GM21367 (cell line): Measurements from ENCODE around the gene PI16.
"Not testable (repeated sequence)": the region's sequence is repeated elsewhere in the genome, so short reads cannot be mapped to it uniquely, and the experiment has no call there.

Experiments
- ATAC-seq: cut with Tn5 transposase; IDR thresholded peaks from one replicate; pipeline ENCODE4 v1.9.1; 2021; ENCODE audit not compliant: unreplicated experiment

PI16 gene

GRCh38 chr6:36928547-36928918, 26.0 kb upstream of the PI16 start:
- no peak for ATAC-seq

- ATAC-seq, result no peak
These were observed 25.4 kb upstream of the PI16 start for GRCh38 chr6:36929152-36929551.

DNA sequence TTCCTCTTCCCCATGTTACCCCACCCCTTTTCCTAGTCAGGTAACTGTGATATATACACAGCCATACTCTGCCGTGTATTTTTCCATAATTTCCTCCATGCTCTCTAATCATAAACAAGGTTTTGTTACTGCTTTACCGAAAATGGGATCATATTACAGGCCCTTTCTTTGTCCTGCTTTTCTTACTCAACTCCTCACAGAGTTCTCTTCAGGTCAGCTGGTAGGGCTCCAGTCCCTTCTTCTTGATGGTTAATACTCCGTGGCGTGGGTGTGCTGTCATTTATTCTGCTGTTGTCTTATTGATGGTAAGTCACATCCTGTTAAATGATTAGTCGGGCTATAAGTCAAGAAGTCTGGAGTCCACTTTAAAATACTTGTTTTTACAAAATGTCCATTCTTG, 24.9 kb upstream of the PI16 start:
- ATAC-seq, result no peak

DNA sequence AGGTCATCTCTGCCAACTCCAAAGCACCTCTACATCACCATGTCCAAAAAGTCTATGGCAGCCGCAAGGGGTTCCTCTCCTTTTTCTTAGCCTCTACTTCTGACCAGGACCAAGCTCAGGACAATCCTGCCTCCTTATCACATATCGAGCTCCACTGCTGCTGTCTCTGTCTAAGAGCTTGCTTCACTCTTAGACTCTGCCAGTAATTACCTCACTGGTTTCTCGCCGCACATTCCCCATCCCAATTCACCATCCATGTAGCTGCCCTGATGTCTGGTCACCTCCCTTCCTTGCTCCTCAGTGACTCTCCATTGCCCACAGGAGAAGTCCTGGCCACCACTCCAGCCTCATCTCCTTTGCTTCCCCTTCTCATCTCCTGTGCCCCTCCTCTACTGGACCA, 24.1 kb upstream of the PI16 start:
- ATAC-seq, result no peak

DNA sequence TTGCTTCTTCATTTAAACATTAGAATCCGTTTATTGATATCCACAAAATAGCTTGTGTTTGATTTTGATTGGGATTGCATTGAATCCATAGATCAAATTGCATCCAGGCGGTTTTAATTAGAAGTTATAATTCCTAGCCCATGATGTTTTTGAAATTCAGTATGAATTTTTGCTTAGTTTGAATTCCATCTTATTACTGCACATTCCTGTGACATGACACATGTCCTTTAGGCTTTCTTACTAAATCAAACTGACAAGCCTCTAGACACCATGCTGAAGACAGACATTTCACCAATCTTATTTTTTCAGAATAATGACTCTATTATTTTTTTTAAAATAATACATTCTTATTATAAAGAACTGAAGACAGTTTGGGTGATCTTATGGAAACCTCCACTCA, 21.4 kb upstream of the PI16 start:
- ATAC-seq, result no peak

GRCh38 chr6:36933519-36933918, 21.0 kb upstream of the PI16 start:
- ATAC-seq, result no peak

GRCh38 chr6:36934901-36935300, 19.6 kb upstream of the PI16 start:
- no peak for ATAC-seq

GRCh38 chr6:36936824-36937223, 17.7 kb upstream of the PI16 start:
- no peak for ATAC-seq

GRCh38 chr6:36937896-36938295, 16.6 kb upstream of the PI16 start:
- ATAC-seq, result no peak

DNA sequence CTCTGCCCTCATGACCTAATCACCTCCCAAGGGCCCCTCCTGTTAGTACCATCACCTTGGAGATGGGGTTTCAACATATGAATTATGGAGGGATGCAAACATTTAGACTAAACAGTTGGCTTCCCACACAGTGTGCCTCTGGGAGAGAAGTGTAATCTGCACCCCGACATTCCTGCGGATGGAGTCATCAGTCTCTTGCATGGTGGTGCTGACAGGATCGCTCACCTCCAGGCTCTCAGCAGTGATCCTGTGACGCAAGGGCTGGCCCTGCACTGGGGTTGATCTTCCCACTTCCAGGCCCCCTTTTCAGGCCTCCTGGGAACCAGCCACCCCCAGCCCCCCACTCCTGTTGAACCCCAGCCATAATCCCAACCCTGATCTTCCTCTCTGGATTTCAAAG, 16.0 kb upstream of the PI16 start:
- no peak for ATAC-seq

DNA sequence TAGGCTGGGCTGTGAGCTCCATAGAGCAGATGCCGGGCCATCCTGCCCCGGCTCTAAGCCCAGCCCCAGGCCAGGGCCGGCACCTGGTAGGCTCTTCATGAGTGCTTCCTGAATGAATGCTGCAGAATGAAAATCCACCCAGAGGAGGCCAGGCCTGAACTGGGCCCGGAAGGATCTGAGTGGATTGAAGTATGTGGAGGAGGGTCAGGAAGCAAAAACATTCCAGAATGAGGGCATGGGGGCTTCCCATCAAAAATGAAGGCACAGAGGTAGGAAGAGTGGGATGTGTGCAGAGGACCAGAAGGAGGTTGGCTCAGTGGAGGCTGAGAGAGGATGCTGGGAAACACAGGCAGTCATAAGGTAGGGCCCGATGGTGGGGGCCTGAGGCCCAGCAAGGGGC, 15.5 kb upstream of the PI16 start:
- ATAC-seq, result not testable (repeated sequence)

- ATAC-seq, result no peak
These were observed 14.5 kb upstream of the PI16 start for GRCh38 chr6:36940027-36940426.

DNA sequence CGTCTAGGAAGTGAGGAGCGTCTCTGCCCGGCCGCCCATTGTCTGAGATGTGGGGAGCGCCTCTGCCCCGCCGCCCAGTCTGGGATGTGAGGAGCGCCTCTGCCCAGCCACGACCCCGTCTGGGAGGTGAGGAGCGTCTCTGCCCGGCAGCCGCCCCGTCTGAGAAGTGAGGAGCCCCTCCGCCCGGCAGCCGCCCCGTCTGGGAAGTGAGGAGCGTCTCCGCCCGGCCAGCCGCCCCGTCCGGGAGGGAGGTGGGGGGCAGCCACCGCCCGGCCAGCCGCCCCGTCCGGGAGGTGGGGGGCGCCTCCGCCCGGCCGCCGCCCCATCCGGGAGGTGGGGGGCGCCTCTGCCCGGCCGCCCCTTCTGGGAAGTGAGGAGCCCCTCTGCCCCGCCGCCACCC, 13.0 kb upstream of the PI16 start:
- ATAC-seq, result not testable (repeated sequence)

- ATAC-seq, result not testable (repeated sequence)
These were observed 12.2 kb upstream of the PI16 start for GRCh38 chr6:36942329-36942728.

DNA sequence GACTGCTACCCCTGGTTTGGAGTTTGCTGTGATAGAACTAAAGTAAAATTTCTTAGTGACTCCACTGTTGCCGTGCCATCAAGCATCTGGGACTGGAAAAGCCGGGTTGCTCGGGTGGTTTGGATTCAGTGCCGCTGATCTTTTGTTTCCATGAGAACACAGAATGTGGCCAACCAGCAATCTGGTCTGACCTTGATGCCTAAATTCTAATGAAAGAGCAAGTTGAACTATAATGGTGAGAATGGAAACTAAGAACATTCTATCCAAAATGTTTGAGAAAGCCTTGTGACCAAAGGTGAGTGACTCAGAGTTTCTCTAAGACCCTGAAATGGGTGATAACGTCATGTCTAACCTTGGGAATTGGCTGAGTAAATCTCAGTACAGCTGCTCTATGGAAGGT, 9.9 kb upstream of the PI16 start:
- no peak for ATAC-seq

DNA sequence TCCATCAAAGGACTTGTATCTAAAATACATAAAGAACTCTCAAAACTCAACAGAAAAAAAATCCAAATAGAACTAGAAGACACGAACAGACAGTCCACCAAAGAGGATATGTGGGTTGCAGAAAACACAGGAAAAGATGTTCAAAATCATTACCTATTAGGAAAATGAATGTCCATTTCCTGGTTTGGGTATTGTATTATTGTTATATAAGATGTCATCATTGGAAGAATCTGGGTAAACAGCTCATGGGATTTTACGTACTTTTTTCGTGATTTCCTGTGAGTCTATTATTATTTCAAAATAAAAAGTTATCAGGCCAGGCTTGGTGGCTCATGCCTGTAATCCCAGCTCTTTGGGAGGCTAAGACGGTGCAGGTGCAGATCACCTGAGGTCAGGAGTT, 9.2 kb upstream of the PI16 start:
- ATAC-seq, result no peak

DNA sequence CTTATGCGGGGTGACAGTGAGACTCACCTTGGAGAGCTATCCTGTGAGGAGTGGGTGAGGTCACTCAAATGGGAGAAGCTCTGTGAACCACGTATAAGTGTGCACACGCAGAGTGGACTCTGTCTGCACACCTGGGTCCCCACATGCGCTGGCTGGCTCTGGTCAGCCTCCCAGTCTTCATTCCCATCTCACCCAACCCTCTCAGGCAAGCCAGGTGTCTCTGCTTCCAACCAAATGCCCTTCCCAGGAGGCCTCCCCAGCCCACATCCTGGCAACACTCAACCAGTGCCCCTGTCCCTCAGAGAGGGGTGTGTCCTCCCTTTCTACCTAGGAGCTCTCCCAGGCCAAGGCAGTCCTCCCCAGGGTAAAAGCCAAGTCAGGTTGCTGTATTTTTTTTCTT, 8.0 kb upstream of the PI16 start:
- ATAC-seq, result no peak

GRCh38 chr6:36947570-36948351, 6.8 kb upstream of the PI16 start:
- no peak for ATAC-seq

GRCh38 chr6:36949076-36949475, 5.5 kb upstream of the PI16 start:
- not testable (repeated sequence) for ATAC-seq

- ATAC-seq, result no peak
These were observed 4.9 kb upstream of the PI16 start for GRCh38 chr6:36949636-36950035.

DNA sequence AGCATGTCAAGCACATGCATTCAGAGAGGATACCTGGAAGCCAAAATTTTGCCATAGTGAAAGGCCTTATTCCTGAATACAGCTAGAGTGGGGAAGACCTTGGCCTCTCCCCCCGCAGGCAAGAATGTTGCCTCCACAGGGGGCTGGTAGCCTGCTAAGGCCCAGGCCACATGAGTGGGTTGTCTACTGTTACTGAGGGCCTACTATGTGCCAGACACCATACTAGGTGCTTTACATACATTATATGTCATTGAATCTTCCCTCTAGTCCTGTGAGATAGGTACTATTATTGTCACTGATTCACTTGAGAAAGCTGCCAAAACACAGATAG, 642 bp upstream of the PI16 start:
- ATAC-seq, result no peak

GRCh38 chr6:36955136-36955535, 598 bp downstream of the PI16 start:
- no peak for ATAC-seq

- no peak for ATAC-seq
These were observed 1.3 kb downstream of the PI16 start for GRCh38 chr6:36955671-36956445.
